SKM-1 treated with dmso at 0.1 percent for 144 hours (cell line): ENCODE data around the gene LECT2.

Experiments used
- DNase-seq: peaks from one replicate; lab custom pipeline; 2025; ENCODE audit not compliant: unreplicated experiment; lab: John Stamatoyannopoulos, UW

LECT2 gene

DNA sequence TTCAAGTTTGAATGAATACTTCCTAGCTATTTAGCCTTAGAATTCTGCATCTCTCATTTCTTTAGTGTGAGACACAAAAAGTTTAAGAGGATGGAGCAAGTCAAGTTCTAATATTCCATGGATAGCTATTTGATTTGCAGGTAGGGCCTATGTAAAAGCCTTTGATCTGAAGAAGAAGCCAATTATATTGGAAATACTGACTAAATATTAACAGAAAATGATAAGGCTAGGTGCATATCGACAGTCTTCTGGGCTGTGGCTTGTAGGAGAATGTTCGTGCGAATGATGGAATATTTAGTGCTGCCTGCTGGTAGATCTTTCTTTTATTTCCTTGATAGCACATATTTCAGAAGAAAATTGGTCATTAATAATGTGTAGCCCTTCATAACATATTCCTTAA lies at the start of gene LECT2:
Gene LECT2, minus strand, starts transcription at position 85 of the 400 bp plus-strand sequence. CDS start 150 bp downstream, outside the sequence.
- no peak for DNase-seq

DNA sequence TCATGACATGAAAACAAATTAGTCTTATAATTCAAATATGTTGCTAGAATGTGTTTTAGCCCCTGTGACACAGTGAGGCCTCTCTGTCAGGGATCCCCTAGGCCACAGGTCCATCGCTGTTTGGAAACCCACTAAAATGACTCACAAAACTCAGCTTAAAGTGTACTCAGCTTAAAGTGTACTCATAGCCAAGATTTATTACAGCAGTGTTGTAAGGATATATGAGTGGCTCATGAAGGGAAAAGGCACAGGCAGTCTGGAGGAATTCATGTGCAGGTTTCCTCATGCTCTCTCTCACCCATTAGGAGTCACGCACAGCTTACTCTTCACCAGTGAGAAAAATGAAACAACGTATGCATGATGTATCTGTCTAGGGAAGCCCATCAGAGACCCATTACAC lies 49.7 kb upstream of the LECT2 start:
- DNase-seq: no peak

DNA sequence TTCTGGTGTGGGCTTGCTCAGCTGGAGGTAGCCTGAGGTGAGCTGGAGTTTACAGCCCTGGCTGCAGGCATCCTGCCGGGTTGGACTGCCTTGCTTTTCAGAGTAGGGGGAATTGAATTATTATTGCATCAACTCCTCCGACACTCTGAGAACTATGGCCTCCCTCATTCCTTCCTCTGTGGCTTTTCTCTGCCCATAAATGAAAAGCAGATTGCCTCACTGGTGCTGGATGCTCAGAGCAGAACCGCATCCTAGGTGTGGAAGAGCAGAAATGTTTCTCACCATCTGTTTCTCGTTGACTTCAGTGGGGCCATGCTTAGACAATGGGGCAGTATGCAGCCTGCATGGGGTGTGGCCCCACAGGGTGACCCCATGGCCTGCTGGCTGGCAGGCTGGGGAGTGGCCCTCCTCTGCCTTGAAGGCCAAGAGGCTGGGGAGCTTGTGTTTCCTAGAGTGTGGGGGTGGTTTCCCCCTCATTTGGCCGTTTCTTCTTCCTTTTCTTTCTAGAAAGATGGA lies 46.7 kb upstream of the LECT2 start:
- peak; percentile 92 for DNase-seq

DNA sequence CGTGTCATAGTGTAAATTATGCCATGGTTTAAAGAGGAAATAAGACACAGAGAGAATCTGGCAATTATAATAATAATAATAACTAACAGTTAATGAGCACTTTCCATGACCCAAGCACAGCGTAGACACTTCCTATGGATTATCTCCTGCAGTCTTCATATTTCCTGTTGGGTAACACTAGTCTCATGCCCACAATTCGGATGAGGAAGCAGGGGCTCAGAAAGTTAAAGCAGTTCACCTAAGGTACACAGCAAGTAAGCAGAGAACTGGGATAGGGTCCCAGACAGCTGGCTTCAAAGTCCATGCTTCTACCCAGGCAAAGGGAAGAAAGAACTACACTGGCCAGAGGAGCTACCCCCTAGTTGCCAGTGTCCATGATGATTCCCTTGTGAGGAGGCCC lies 46.1 kb upstream of the LECT2 start:
- DNase-seq: peak; percentile 81

DNA sequence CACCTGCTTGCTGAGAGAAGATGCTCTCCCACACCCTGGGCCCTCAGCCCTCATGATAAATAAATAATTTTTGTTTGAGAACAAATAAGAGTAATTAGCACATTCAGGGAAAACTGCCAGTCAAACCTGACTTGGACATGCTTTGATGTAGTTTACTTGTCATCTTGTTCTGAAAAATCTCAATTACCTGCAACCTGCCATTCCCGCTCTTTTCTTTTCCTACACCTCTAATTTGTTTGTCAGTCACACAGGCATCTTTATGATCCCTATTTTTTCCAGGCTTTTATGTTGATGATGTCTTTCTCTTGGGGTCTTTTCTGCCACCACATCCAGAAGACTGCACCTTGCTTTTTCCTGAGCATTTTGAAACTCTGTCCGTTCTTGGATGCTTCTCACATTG lies 45.4 kb upstream of the LECT2 start:
- DNase-seq: no peak

DNA sequence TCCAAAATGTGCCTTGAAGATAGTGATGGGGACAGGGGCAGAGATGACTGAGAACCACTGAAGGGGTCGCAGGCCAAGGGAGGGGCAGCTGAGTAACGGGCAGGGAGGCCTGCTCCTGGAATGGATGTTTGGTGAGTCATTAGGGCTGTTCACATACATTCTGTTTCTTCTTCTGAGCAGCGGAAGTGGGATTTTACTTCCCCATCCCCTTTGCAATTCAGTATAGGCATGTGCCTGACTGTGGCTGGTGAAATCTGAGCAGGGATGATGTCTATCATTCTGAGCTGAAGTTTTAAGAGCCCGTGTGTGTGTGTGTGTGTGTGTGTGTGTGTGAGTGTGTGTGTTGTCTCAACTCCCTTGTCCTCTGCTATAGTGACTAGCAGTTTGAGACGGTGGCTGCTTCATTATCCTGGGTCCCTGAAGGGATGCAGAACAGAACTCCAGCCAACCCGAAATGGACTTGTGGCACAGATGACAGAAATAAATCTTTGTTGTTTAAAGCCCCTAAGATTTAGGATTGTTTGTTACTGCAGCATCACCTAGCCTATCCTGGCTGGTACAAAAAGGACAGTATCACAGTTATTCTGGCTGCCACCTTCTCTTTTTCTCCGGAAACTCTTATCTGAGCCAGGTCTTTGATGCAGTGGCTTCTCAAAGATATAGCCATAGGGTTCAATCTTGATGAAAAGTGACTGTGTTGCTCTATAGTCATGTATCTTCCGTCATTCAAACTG lies 44.8 kb upstream of the LECT2 start:
- DNase-seq: peak; percentile 84

DNA sequence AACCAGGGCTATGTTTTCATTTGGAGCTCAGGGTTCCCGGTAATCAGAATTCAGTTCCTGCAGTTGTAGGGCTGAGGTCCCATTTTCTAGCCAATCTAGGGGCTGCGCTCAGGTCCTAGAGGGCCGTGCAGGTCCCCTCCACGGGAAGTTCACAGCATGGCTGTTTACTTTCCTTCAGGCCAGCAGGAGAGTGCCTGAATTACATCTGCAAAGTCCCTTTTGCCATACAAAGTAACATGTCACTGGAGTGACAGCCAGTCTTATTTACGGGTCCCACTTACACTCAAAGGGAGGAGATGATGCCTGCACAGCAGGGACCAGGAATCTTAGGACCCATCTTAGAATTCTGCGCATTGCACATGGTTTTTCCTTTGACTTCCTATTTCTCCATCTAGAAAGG lies 44.1 kb upstream of the LECT2 start:
- DNase-seq: no peak

DNA sequence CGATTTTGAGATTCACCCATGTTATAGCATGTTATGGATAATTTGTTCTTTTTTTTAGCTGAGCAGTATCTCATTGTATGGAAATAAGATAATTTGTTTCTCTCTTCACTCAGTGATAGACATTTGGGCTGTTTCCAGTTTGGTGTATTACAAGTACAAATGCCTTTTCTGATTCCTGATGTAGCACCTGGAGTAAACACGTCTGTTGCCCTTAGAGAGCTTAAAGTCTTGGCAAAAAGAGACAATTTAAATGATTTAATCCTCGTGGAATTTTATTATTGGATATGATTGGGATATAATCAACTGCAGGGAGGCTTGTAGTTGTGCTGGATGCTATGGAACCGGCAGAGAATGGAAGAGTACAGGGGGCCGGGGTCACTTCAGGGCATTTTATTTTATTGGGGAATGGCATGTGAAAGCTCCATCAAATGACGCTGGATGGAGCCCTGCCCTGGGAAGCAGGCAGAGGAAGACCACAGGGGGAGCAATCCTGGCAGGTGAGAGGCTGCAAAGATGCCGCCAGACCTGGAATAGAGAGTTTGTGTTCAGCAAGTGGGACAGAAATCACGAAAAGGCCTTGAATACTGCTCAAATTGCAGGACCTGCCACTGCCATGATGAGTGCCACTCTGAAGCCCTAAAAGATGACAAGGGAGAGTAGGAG lies 43.0 kb upstream of the LECT2 start:
- no peak for DNase-seq

DNA sequence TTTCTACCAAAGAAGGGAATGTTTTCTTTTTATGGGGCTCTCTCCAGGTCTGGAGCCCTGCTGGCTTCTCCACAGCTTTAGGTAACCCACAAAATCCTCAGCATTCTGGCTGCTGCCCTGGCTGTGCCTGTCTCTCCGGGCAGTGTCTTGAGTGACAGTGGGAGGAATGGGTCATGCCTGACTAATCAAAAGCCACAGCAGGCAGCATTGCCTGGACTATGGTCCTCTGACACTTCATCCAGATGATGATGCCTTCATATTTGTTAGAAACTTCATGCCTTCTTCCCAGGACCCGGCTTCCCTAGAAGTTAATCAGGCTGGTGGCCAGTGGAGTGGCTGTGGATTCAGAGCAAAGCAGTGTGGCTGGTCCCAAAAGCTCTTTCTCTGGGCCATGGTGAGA lies 41.8 kb upstream of the LECT2 start:
- DNase-seq: no peak

DNA sequence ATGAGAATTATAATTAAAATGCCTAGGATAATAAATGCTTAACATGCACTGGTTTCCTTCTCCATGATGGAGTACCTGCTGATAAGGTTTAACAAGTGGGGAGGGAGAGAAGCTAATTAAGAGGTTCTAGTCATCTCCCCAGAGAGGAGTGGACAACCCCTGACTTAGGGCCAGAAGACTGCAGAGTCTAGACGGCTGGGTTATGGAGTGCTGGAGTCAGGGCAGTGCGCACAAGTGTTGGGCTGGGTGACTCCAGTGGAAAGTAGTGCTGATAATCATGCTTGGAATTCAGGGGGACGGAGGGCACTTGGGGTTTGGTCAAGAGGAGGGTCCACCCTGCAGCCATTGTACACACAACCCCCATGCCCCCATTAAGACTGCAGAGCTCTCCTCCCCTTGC lies 41.2 kb upstream of the LECT2 start:
- DNase-seq: no peak

DNA sequence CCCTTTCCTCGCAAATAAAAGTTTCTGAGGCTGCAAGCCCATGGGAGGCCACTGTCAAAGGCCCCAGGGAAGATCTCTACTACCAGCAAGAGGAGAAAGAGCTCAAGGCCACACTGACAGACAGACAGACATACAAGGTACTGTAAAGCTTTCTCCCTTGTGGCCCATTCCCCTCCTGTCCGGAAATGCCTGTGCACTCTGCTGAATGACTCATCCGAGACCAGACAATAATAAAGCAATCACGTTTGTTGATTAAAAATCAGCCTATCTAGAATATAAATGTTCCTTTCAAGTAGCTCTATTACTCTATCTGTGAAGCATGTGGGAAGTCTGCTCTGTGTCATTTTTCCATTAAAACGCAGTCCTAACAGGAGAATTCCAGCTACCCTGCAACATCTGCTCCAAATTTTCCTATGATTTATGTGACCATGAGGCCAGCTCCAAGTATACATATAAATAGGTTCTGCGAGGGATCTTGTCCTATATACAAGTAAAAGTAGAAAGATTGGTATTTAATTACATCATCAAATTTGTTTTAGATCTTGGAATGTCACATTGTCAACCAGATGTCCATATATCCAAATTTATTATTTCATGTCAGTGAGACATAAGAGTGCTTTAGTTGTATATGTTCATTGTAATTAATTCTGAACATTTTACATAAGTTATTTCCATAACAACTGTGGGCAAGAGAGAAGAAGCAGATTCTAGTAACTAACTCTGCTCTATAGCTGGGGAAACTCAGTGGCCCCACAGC lies 39.3 kb upstream of the LECT2 start:
- no peak for DNase-seq

DNA sequence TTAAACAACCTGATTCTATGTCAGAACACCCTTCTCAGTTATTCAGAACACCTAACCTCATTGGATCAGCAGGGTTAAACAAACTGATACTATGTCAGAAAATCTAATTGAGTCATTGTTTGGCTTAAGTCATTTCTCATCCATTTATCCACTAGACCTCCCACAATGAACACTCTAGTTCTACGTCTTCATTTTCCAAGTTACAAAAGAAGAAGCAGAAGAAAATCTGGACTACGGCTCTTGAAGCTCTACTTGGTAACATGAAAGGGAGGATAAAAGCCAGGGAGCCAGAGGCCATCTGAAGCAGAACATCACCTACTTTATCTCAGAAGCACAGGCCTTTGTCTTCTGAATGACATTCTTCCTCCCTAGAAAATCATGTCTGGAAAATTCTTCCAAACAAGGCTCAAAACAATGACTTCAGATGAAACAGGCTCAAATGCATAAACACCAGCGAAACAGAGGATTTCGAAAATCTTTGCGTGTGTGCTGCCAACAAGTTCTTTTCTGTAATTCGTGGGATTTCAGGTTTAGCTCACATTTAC lies 38.6 kb upstream of the LECT2 start:
- no peak for DNase-seq

DNA sequence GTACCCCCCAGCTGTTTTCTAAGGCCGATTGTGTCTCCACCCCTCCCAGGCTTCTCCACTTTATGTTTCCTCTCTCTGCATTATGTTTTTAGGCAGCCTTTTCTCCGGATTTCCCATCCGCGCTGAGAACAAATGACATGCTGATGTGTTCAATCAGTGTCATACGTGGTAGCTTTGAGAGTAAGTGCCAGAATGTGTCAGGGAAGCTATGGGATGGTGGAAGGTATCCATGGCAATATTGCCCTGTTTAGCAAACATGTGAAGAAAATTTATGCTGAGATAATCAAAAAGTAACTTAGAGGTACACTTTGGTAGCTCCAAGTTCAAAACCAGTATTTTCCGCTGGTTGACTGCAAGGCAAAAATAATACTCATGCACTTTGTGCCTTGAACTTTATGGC lies 36.6 kb upstream of the LECT2 start:
- no peak for DNase-seq

DNA sequence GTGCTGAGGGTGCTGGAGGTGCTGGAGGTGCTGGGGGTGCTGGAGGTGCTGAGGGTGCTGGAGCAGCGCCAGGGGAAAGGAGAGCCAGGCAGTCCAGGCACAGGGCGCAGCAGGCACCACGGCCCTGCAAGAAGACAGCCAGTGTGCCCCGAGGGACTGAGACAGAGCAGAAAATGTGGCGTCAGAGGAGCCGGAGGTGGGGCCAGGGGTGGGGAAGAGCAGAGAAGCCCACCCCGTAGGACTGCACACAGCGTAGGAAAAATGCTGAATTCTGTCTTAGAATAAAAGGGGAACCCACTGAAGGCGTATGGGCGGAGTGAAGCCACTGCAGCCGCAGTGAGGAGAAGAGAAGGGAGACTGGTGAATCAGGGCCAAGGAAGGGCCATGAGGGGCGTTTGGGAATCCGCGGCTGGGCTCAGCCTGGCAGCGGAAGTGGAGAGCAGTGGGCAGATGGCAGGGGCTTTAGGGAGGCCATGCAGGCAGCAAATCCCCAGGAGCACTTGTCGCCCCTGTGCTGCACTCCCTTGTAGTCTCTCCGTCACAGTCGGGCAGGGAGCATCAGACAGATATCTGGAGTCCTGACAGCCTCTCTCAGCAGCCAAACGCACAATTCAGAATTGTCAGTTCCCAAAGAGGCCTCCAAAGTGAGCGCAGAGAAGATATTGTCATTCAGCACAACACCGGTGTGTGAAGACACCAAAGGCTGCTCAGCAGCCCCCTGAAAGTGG lies 35.9 kb upstream of the LECT2 start:
- DNase-seq: no peak

DNA sequence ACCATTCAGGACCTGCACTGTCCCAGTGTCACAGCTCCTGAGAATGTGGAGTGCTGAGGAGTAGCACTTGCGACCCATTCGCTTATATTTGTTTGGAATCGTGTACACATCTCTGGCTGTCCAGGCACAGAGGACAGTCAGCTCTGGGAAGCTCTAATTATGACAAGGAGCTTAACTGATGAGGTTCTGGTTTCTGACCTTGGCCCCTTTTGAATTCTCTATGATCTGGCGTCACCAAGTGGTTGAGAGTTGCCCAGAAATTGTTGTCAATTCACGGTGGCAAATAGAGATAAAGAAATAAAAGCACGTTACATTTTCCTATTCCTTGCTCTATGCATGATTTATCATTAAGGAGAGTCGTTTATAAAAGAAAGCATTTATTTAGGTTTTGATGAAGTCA lies 34.9 kb upstream of the LECT2 start:
- DNase-seq: no peak

DNA sequence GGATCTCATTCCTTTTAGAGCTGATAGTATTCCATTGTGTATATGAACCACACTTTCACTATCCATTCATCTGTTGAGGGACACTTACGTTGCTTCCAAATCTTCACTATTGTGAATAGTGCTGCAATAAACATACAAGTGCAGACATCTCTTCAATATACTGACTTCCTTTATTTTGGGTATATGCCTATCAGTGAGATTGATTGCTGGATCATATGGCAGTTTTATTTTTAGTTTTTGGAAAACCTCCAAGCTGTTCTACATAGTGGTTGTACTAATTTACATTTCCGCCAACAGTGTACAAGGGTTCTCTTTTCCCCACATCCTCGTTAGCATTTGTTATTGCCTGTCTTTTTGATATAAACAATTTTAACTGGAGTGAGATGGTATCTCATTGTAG lies 33.8 kb upstream of the LECT2 start:
- DNase-seq: no peak

DNA sequence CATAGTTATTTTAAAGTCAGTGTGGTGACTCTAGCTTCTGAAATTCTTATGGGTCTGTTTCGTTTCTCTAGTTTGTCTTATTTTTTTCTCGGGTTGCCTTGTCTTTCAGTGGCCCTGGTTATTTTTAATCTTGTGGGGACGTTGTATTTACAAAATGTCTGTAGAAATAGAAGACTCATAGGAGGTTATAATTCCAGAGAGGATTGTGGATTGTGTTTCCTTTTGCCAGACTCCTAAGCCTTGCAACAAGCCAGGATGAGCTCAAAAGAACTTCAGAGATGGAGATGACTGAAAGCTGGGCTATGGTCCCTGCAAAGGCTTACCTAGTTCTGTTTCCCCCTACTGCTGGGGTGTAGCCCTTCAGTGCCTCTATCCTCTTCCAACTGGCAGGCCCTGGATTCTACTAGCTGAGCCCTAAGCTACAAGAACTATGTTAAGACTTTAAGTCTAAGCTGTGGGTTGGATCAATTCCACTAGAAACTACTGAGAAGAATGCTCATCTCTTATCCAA lies 32.2 kb upstream of the LECT2 start:
- DNase-seq: no peak

DNA sequence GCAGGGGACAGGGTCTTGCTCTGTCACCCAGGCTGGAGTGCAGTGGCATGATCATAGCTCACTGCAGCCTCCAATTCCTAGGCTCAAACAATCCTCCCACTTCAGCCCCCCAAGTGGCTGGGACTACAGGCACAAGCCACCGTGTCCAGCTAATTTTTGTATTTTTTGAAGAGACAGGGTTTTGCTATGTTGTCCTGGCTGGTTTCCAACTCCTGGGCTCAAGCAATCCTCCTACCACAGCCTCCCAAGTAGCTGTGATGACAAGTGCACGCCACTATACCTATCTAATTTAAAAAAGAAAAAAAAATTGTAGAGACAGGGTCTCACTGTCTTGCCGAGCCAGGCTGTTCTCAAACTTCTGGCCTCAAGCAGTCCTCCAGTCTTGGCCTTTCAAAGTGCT lies 31.6 kb upstream of the LECT2 start:
- no peak for DNase-seq

DNA sequence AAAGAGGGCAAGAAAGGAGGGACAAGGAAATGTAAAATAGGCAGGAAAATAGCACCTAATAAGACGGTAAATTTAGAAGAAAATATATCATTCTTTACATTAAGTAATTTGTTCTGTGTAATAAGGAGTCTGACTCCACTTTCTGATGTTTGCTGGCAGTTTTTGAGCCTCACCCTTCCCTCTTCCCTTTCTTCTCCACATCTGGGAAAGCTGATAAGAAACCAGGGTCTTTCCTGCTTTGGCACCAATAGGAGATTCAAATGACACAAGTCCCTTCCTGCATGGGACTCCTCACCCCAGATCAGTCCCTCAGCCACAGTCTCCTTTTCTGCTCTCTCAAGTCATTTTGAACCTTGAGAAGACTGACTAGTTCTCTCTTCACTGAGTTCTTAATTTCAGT lies 31.2 kb upstream of the LECT2 start:
- DNase-seq: no peak

DNA sequence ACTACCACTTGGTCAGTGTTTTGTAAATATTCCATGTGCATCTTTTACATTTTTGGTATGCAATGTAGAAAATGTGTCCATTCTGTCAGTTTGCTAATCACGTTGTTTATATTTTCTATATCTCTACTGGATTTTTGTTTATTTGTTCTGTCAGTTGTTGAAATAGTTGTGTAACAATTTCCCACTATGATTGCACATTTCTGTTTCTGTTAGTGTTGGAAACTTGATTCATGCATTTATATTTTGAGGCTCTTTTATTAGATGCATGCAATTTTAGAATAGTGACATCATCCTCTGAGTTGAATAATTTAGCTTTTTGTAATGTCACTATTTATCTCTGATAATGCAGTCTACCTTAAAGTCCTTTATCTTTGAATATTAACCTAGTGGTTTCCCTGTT lies 25.8 kb upstream of the LECT2 start:
- DNase-seq: no peak

DNA sequence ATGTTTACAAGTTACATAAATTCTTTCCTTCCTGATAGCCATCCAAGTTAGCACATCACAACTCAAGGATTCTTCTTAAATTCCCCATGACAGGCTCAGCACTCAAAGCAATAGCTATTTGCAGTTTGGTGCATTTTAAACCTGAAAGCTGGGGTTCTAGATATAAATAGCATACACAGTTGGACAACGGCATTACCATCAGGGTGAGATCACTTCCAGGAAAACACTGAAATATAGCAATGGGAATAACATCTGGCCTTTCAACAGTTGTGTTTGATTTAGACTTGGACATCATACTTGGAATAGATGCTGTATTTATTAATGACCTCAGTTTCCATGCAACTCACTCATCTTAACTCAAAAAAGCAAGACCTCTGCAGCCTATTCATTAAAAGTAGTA lies 24.7 kb upstream of the LECT2 start:
- DNase-seq: no peak
